ENCODE data around the gene SH3RF1.

Gene SH3RF1

GRCh38 chr4:169275180-169275579 is 4.4 kb upstream of the SH3RF1 start:
- Histone ChIP-seq H3K4me1 (ENCODE audit: control insufficient read depth in 1 of 2, insufficient read depth in 2 of 2, low read length in 2 of 2) (peaks cover 9 to 10% of the 10 kb centered on the region in 2 donors), H3K27me3 (ENCODE audit: control insufficient read depth in 1 of 2, insufficient read depth in 2 of 2, low read length in 2 of 2) (no peaks in the 10 kb centered on the region), H3K36me3 (ENCODE audit: control insufficient read depth in 1 of 2, insufficient read depth in 2 of 2, low read length in 2 of 2) (no peaks in the 10 kb centered on the region), H3K4me3 (ENCODE audit: low read depth in 1 of 2, low read length in 2 of 2) (no peak overlapping the region), H3K9ac (ENCODE audit: low read depth in 1 of 2, low read length in 2 of 2) (no peak overlapping the region), H3K27ac (ENCODE audit: low read depth, low read length) (no peak overlapping the region), H3K9me3 (ENCODE audit: control insufficient read depth in 1 of 2, low read length in 2 of 2) (no peaks in the 10 kb centered on the region)

GRCh38 chr4:169274033-169274432 is 3.3 kb upstream of the SH3RF1 start:
- no peaks in the 10 kb centered on the region for H3K27me3 ChIP-seq (ENCODE audit: control insufficient read depth in 1 of 2, insufficient read depth in 2 of 2, low read length in 2 of 2)
- H3K9ac ChIP-seq (ENCODE audit: low read depth in 1 of 2, low read length in 2 of 2), result no peak overlapping the region
- no peak overlapping the region for H3K4me3 ChIP-seq (ENCODE audit: low read depth in 1 of 2, low read length in 2 of 2)

GRCh38 chr4:169272265-169272886 is 1.6 kb upstream of the SH3RF1 start:
- no peak overlapping the region for H3K9ac ChIP-seq (ENCODE audit: low read depth in 1 of 2, low read length in 2 of 2)
- no peaks in the 10 kb centered on the region for H3K27me3 ChIP-seq (ENCODE audit: control insufficient read depth in 1 of 2, insufficient read depth in 2 of 2, low read length in 2 of 2)
- H3K27ac ChIP-seq (ENCODE audit: low read depth, low read length), result no peak overlapping the region
- H3K4me3 ChIP-seq (ENCODE audit: low read depth in 1 of 2, low read length in 2 of 2), result peak overlapping the region in 1 of 2 donors; percentile 70
- H3K9me3 ChIP-seq (ENCODE audit: control insufficient read depth in 1 of 2, low read length in 2 of 2), result no peaks in the 10 kb centered on the region
- no peaks in the 10 kb centered on the region for H3K36me3 ChIP-seq (ENCODE audit: control insufficient read depth in 1 of 2, insufficient read depth in 2 of 2, low read length in 2 of 2)
- peaks cover 13 to 19% of the 10 kb centered on the region in 2 donors for H3K4me1 ChIP-seq (ENCODE audit: control insufficient read depth in 1 of 2, insufficient read depth in 2 of 2, low read length in 2 of 2)

More at GRCh38 chr4:169274033-169274432, 3.3 kb upstream of the SH3RF1 start:
- Histone ChIP-seq H3K9me3 (ENCODE audit: control insufficient read depth in 1 of 2, low read length in 2 of 2) (no peaks in the 10 kb centered on the region), H3K36me3 (ENCODE audit: control insufficient read depth in 1 of 2, insufficient read depth in 2 of 2, low read length in 2 of 2) (no peaks in the 10 kb centered on the region), H3K27ac (ENCODE audit: low read depth, low read length) (no peak overlapping the region), H3K4me1 (ENCODE audit: control insufficient read depth in 1 of 2, insufficient read depth in 2 of 2, low read length in 2 of 2) (peaks cover 9 to 11% of the 10 kb centered on the region in 2 donors)

GRCh38 chr4:169271692-169272007 is 894 bp upstream of the SH3RF1 start:
- no peak overlapping the region for H3K27ac ChIP-seq (ENCODE audit: low read depth, low read length)
- H3K27me3 ChIP-seq (ENCODE audit: control insufficient read depth in 1 of 2, insufficient read depth in 2 of 2, low read length in 2 of 2), result no peaks in the 10 kb centered on the region
- H3K9me3 ChIP-seq (ENCODE audit: control insufficient read depth in 1 of 2, low read length in 2 of 2), result no peaks in the 10 kb centered on the region
- H3K4me1 ChIP-seq (ENCODE audit: control insufficient read depth in 1 of 2, insufficient read depth in 2 of 2, low read length in 2 of 2), result peaks cover 21 to 23% of the 10 kb centered on the region in 2 donors
- H3K36me3 ChIP-seq (ENCODE audit: control insufficient read depth in 1 of 2, insufficient read depth in 2 of 2, low read length in 2 of 2), result no peaks in the 10 kb centered on the region
- peak overlapping the region; percentile 70 to 77 for H3K4me3 ChIP-seq (ENCODE audit: low read depth in 1 of 2, low read length in 2 of 2)
- peak overlapping the region; percentile 73 to 81 for H3K9ac ChIP-seq (ENCODE audit: low read depth in 1 of 2, low read length in 2 of 2)

- Histone ChIP-seq H3K4me1 (ENCODE audit: control insufficient read depth in 1 of 2, insufficient read depth in 2 of 2, low read length in 2 of 2) (peaks cover 22 to 23% of the 10 kb centered on the region in 2 donors), H3K36me3 (ENCODE audit: control insufficient read depth in 1 of 2, insufficient read depth in 2 of 2, low read length in 2 of 2) (no peaks in the 10 kb centered on the region), H3K9ac (ENCODE audit: low read depth in 1 of 2, low read length in 2 of 2) (peak overlapping the region; percentile 85 to 92), H3K4me3 (ENCODE audit: low read depth in 1 of 2, low read length in 2 of 2) (peak overlapping the region; percentile 77 to 85), H3K9me3 (ENCODE audit: control insufficient read depth in 1 of 2, low read length in 2 of 2) (no peaks in the 10 kb centered on the region), H3K27ac (ENCODE audit: low read depth, low read length) (peak overlapping the region; percentile 80), H3K27me3 (ENCODE audit: control insufficient read depth in 1 of 2, insufficient read depth in 2 of 2, low read length in 2 of 2) (no peaks in the 10 kb centered on the region)
Measured at GRCh38 chr4:169269916-169270809, 593 bp downstream of the SH3RF1 start.

GRCh38 chr4:169268951-169269760 is 1.6 kb downstream of the SH3RF1 start:
- H3K36me3 ChIP-seq (ENCODE audit: control insufficient read depth in 1 of 2, insufficient read depth in 2 of 2, low read length in 2 of 2), result peaks cover 0 to 4% of the 10 kb centered on the region in 2 donors
- peak overlapping the region; percentile 85 to 92 for H3K9ac ChIP-seq (ENCODE audit: low read depth in 1 of 2, low read length in 2 of 2)
- H3K4me3 ChIP-seq (ENCODE audit: low read depth in 1 of 2, low read length in 2 of 2), result peak overlapping the region; percentile 77 to 85
- H3K9me3 ChIP-seq (ENCODE audit: control insufficient read depth in 1 of 2, low read length in 2 of 2), result no peaks in the 10 kb centered on the region
- H3K4me1 ChIP-seq (ENCODE audit: control insufficient read depth in 1 of 2, insufficient read depth in 2 of 2, low read length in 2 of 2), result peaks cover 22 to 27% of the 10 kb centered on the region in 2 donors
- H3K27ac ChIP-seq (ENCODE audit: low read depth, low read length), result peak overlapping the region; percentile 80
- no peaks in the 10 kb centered on the region for H3K27me3 ChIP-seq (ENCODE audit: control insufficient read depth in 1 of 2, insufficient read depth in 2 of 2, low read length in 2 of 2)

GRCh38 chr4:169267070-169267469 is 3.7 kb downstream of the SH3RF1 start:
- no peaks in the 10 kb centered on the region for H3K27me3 ChIP-seq (ENCODE audit: control insufficient read depth in 1 of 2, insufficient read depth in 2 of 2, low read length in 2 of 2)
- H3K9me3 ChIP-seq (ENCODE audit: control insufficient read depth in 1 of 2, low read length in 2 of 2), result no peaks in the 10 kb centered on the region
- no peak overlapping the region for H3K27ac ChIP-seq (ENCODE audit: low read depth, low read length)
- peaks cover 0 to 16% of the 10 kb centered on the region in 2 donors for H3K36me3 ChIP-seq (ENCODE audit: control insufficient read depth in 1 of 2, insufficient read depth in 2 of 2, low read length in 2 of 2)
- no peak overlapping the region for H3K9ac ChIP-seq (ENCODE audit: low read depth in 1 of 2, low read length in 2 of 2)
- H3K4me3 ChIP-seq (ENCODE audit: low read depth in 1 of 2, low read length in 2 of 2), result peak overlapping the region in 1 of 2 donors; percentile 19
- peaks cover 15 to 27% of the 10 kb centered on the region in 2 donors for H3K4me1 ChIP-seq (ENCODE audit: control insufficient read depth in 1 of 2, insufficient read depth in 2 of 2, low read length in 2 of 2)

- no peak overlapping the region for H3K27ac ChIP-seq (ENCODE audit: low read depth, low read length)
- H3K4me3 ChIP-seq (ENCODE audit: low read depth in 1 of 2, low read length in 2 of 2), result no peak overlapping the region
- peaks cover 13 to 23% of the 10 kb centered on the region in 2 donors for H3K4me1 ChIP-seq (ENCODE audit: control insufficient read depth in 1 of 2, insufficient read depth in 2 of 2, low read length in 2 of 2)
Measured at GRCh38 chr4:169266661-169267060, 4.1 kb downstream of the SH3RF1 start.

GRCh38 chr4:169266081-169266480 is 4.7 kb downstream of the SH3RF1 start:
- peaks cover 0 to 16% of the 10 kb centered on the region in 2 donors for H3K36me3 ChIP-seq (ENCODE audit: control insufficient read depth in 1 of 2, insufficient read depth in 2 of 2, low read length in 2 of 2)
- peaks cover 13 to 19% of the 10 kb centered on the region in 2 donors for H3K4me1 ChIP-seq (ENCODE audit: control insufficient read depth in 1 of 2, insufficient read depth in 2 of 2, low read length in 2 of 2)
- H3K9me3 ChIP-seq (ENCODE audit: control insufficient read depth in 1 of 2, low read length in 2 of 2), result no peaks in the 10 kb centered on the region
- no peak overlapping the region for H3K9ac ChIP-seq (ENCODE audit: low read depth in 1 of 2, low read length in 2 of 2)
- no peak overlapping the region for H3K27ac ChIP-seq (ENCODE audit: low read depth, low read length)
- no peaks in the 10 kb centered on the region for H3K27me3 ChIP-seq (ENCODE audit: control insufficient read depth in 1 of 2, insufficient read depth in 2 of 2, low read length in 2 of 2)
- H3K4me3 ChIP-seq (ENCODE audit: low read depth in 1 of 2, low read length in 2 of 2), result no peak overlapping the region

More at GRCh38 chr4:169266661-169267060, 4.1 kb downstream of the SH3RF1 start:
- Histone ChIP-seq H3K27me3 (ENCODE audit: control insufficient read depth in 1 of 2, insufficient read depth in 2 of 2, low read length in 2 of 2) (no peaks in the 10 kb centered on the region), H3K9me3 (ENCODE audit: control insufficient read depth in 1 of 2, low read length in 2 of 2) (no peaks in the 10 kb centered on the region), H3K9ac (ENCODE audit: low read depth in 1 of 2, low read length in 2 of 2) (no peak overlapping the region), H3K36me3 (ENCODE audit: control insufficient read depth in 1 of 2, insufficient read depth in 2 of 2, low read length in 2 of 2) (peaks cover 0 to 16% of the 10 kb centered on the region in 2 donors)

Measured in duodenal mucosa (tissue), 2 donors.